Subcutaneous abdominal adipose tissue (tissue), 5 donors: ENCODE data around the gene TMEM269.

Experiments
- H3K27ac ChIP-seq: one replicate; pipeline ENCODE4 v1.7.0; 2013; ENCODE audit warnings: low read depth, mild to moderate bottlenecking, inconsistent platforms, low read length, moderate library complexity
- H3K27me3 ChIP-seq, 5 donors: one replicate each; pipeline ENCODE4 v1.7.0; 2013; ENCODE audit warnings: low read length in 5 of 5, inconsistent platforms in 1 of 5; ENCODE audit not compliant: control insufficient read depth in 5 of 5, insufficient read depth in 4 of 5
- H3K36me3 ChIP-seq, 5 donors: one replicate each; pipeline ENCODE4 v1.7.0; 2013; ENCODE audit warnings: low read length in 5 of 5; ENCODE audit not compliant: control insufficient read depth in 5 of 5, insufficient read depth in 5 of 5
- H3K4me1 ChIP-seq, 5 donors: one replicate each; pipeline ENCODE4 v1.7.0; 2013; ENCODE audit warnings: low read length in 5 of 5, mild to moderate bottlenecking in 3 of 5, moderate library complexity in 1 of 5; ENCODE audit not compliant: control insufficient read depth in 5 of 5, insufficient read depth in 5 of 5
- H3K4me3 ChIP-seq, 5 donors: one replicate each; pipeline ENCODE4 v1.7.0; 2013; ENCODE audit warnings: low read length in 5 of 5, low read depth in 1 of 5
- H3K9ac ChIP-seq, 5 donors: one replicate each; pipeline ENCODE4 v1.7.0; 2013; ENCODE audit warnings: low read length in 5 of 5, mild to moderate bottlenecking in 4 of 5, moderate library complexity in 3 of 5
- H3K9me3 ChIP-seq, 5 donors: one replicate each; pipeline ENCODE4 v1.7.0; 2013; ENCODE audit warnings: low read length in 5 of 5; ENCODE audit not compliant: control insufficient read depth in 5 of 5
- donor health status: healthy.
- donor health status: healthy.
- donor health status: healthy.
- donor health status: healthy.
- donor health status: healthy.

TMEM269 gene

GRCh38 chr1:42769811-42770210 is 15.0 kb upstream of the TMEM269 start:
- Histone ChIP-seq H3K9ac (no peak overlapping the region), H3K4me3 (no peak overlapping the region), H3K27me3 (no peaks in the 10 kb centered on the region), H3K4me1 (peaks cover 4 to 33% (median 29%) of the 10 kb centered on the region in 5 donors), H3K36me3 (peaks cover 6 to 14% (median 7%) of the 10 kb centered on the region in 5 donors), H3K9me3 (no peaks in the 10 kb centered on the region), H3K27ac (no peak overlapping the region)

- Histone ChIP-seq H3K9me3 (no peaks in the 10 kb centered on the region), H3K4me3 (no peak overlapping the region), H3K4me1 (peaks cover 0 to 5% (median 1%) of the 10 kb centered on the region in 5 donors), H3K9ac (no peak overlapping the region), H3K36me3 (peaks cover 26 to 45% (median 34%) of the 10 kb centered on the region in 5 donors), H3K27me3 (no peaks in the 10 kb centered on the region), H3K27ac (no peak overlapping the region)
Observed at GRCh38 chr1:42773420-42773819, 11.4 kb upstream of the TMEM269 start.

GRCh38 chr1:42774928-42775526 is 9.8 kb upstream of the TMEM269 start:
- Histone ChIP-seq H3K9ac (no peak overlapping the region), H3K27ac (no peak overlapping the region), H3K36me3 (peaks cover 26 to 47% (median 36%) of the 10 kb centered on the region in 5 donors), H3K9me3 (no peaks in the 10 kb centered on the region), H3K4me3 (no peak overlapping the region), H3K27me3 (no peaks in the 10 kb centered on the region), H3K4me1 (no peaks in the 10 kb centered on the region)

- Histone ChIP-seq H3K36me3 (peaks cover 26 to 56% (median 42%) of the 10 kb centered on the region in 5 donors), H3K4me1 (no peaks in the 10 kb centered on the region)
Observed at GRCh38 chr1:42776502-42776901, 8.3 kb upstream of the TMEM269 start.

DNA sequence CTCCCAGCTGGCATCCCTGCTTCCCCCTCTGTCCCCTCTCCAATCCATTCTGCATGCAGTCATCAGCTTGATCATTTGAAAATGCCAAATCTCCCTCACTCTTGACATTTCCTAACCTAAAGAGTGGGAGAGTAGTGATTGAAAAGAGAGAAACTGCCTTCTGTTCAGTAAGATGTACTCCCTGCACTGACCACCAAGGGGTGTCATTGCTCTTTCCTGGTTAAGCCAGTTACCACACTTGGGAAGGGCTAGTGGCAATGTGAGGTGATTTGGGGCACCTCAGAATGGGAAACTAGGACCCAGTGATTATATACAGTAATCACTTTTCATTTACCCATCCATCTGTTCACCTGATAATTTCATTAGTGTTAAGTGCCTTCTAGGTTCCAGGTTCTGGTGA is 6.9 kb upstream of the TMEM269 start:
- Histone ChIP-seq H3K27me3 (no peaks in the 10 kb centered on the region), H3K9me3 (no peaks in the 10 kb centered on the region), H3K9ac (peak overlapping the region in 1 of 5 donors; percentile 14), H3K27ac (no peak overlapping the region), H3K4me3 (no peak overlapping the region), H3K36me3 (peaks cover 26 to 60% (median 44%) of the 10 kb centered on the region in 5 donors), H3K4me1 (no peaks in the 10 kb centered on the region)

More at GRCh38 chr1:42776502-42776901, 8.3 kb upstream of the TMEM269 start:
- H3K27me3 ChIP-seq = no peaks in the 10 kb centered on the region
- no peak overlapping the region for H3K4me3 ChIP-seq
- H3K9me3 ChIP-seq = no peaks in the 10 kb centered on the region
- no peak overlapping the region for H3K9ac ChIP-seq
- H3K27ac ChIP-seq = no peak overlapping the region

DNA sequence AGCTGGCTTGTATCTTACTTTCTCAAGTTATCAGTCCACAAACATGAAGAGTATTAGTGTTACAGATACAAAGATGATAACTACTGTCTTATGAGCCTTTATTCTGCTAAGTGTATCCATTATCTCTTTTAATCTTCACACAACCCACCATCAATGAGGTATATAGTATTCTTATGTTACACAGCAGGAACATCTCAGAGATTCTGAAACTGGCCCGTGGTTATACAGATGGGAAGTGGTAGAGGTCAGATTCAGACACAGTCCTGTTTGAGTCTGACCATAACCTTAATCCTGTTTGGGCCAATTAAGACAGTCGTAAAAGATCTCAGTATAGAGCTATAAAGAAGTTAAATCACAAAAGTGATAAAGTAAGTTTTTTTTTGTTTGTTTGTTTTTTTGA is 5.1 kb upstream of the TMEM269 start:
- H3K9me3 ChIP-seq = no peaks in the 10 kb centered on the region
- H3K36me3 ChIP-seq = peaks cover 20 to 47% (median 38%) of the 10 kb centered on the region in 5 donors
- no peak overlapping the region for H3K27ac ChIP-seq
- no peak overlapping the region for H3K4me3 ChIP-seq
- H3K27me3 ChIP-seq = no peaks in the 10 kb centered on the region
- peaks cover 0 to 2% (median under 1%) of the 10 kb centered on the region in 5 donors for H3K4me1 ChIP-seq
- no peak overlapping the region for H3K9ac ChIP-seq

- no peak overlapping the region for H3K27ac ChIP-seq
- peaks cover 0 to 6% (median 5%) of the 10 kb centered on the region in 5 donors for H3K4me1 ChIP-seq
- H3K27me3 ChIP-seq = no peaks in the 10 kb centered on the region
- peaks cover 16 to 42% (median 33%) of the 10 kb centered on the region in 5 donors for H3K36me3 ChIP-seq
- H3K9ac ChIP-seq = no peak overlapping the region
- H3K4me3 ChIP-seq = no peak overlapping the region
- H3K9me3 ChIP-seq = no peaks in the 10 kb centered on the region
Observed at GRCh38 chr1:42780176-42780575, 4.6 kb upstream of the TMEM269 start.

DNA sequence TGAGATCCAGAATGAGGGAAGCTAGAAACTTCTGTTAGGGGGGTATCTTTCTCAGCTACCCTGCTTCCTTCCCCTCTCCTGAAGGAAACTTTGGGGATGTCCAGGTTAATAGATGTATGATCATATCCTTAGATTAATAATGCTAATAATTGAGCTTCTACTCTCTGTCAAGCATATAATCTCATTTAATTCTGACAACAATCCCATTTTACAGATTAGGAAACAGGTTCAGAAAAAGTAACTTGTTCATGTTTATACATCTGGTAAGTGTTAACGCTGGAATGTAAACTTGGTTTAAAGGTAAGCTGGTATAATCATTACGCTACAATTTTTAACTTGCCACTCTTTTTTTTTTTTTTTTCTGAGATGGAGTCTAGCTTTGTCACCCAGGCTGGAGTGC is 1.7 kb upstream of the TMEM269 start:
- H3K9ac ChIP-seq = no peak overlapping the region
- no peak overlapping the region for H3K27ac ChIP-seq
- H3K36me3 ChIP-seq = peaks cover 0 to 18% (median 8%) of the 10 kb centered on the region in 5 donors
- no peaks in the 10 kb centered on the region for H3K27me3 ChIP-seq
- no peaks in the 10 kb centered on the region for H3K9me3 ChIP-seq
- H3K4me3 ChIP-seq = no peak overlapping the region
- H3K4me1 ChIP-seq = peaks cover 4 to 21% (median 17%) of the 10 kb centered on the region in 5 donors

DNA sequence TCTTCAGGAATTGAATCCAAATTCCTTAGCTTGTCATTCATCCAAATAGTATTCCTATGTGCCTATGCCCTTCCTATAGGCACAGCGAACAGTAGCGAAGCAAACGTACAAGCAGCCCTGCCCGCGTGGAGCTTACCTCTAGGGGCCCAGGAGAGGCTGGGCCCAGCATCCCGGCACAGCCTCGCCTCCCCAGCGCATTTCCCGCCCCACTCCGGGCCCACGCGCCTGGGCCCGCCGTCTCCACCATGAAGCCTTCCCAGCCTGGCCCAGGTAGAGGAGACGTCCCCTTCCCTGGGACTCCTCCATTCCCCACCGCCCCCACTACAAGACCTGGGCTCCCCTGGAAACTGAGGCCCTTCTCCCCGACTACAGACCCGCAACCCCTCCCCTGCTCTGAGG is 245 bp upstream of the TMEM269 start:
- Histone ChIP-seq H3K27ac (no peak overlapping the region), H3K9ac (peak overlapping the region in 2 of 5 donors; percentile 42 to 45), H3K4me3 (peak overlapping the region in 2 of 5 donors; percentile 61 to 71), H3K36me3 (peaks cover 0 to 14% (median 8%) of the 10 kb centered on the region in 5 donors), H3K27me3 (no peaks in the 10 kb centered on the region), H3K9me3 (no peaks in the 10 kb centered on the region), H3K4me1 (peaks cover 4 to 22% (median 18%) of the 10 kb centered on the region in 5 donors)

DNA sequence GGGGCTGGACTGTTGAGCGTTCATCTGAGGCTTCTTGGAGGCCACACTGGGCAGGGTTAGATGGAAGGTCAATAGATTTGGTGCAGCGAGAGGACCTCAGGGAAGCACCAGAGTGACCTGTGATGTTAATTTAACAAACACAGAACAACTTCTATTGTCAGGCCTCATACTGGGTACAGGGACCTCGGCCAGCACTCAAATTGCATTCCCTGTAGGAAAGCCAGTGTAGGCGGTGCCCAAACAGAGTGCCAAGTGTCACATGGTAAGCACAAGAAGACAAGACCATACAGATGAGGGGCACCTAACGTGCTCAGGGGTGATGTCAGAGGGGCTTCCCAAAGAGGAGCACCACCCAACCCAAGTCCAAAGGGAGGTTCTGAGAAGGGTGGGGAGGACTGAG is 1.3 kb downstream of the TMEM269 start:
- H3K27ac ChIP-seq = no peak overlapping the region
- peaks cover 0 to 6% (median 3%) of the 10 kb centered on the region in 5 donors for H3K36me3 ChIP-seq
- H3K4me3 ChIP-seq = no peak overlapping the region
- H3K27me3 ChIP-seq = no peaks in the 10 kb centered on the region
- no peaks in the 10 kb centered on the region for H3K9me3 ChIP-seq
- peaks cover 4 to 27% (median 23%) of the 10 kb centered on the region in 5 donors for H3K4me1 ChIP-seq
- H3K9ac ChIP-seq = no peak overlapping the region
